ENCODE data around the gene TSPAN17.

Gene TSPAN17

DNA sequence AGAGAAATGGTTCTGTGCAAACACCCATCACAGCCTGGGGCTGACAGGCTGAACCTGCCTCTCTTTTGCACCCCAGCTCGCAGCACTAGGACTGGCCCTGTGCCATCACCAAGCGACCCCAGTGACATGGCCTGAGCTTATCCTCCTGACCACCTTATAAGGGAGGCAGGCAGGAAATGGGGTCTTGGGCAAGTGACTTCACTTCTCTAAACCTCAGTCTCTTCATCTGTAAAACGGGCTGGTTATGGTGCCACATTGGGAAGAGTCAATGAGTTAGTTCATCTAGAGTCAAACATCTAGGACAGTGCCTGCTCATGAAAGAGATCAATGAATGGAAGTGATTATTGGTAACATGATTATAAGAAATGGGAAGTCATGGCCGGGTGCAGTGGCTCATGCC is 23.1 kb upstream of the TSPAN17 start:
- DNase-seq, result no peak

DNA sequence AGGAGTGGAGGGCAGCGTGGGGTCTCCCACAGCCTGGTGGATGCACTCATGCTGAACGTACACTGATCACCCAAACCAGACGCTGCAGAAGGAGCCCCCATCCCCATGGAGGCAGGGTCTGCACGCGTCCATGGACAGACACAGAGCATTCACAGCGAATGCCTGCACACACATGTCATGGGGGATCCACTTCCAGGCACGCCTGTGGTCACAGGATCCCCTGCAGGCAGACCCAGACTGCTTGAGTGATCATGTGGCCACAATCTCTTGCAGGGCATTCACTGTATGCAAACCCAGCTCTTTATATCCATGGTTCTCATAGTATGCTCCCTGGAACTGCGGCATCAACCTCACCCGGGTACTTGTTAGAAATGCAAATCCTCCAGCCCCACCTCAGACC is 22.3 kb upstream of the TSPAN17 start:
- no peak for DNase-seq

DNA sequence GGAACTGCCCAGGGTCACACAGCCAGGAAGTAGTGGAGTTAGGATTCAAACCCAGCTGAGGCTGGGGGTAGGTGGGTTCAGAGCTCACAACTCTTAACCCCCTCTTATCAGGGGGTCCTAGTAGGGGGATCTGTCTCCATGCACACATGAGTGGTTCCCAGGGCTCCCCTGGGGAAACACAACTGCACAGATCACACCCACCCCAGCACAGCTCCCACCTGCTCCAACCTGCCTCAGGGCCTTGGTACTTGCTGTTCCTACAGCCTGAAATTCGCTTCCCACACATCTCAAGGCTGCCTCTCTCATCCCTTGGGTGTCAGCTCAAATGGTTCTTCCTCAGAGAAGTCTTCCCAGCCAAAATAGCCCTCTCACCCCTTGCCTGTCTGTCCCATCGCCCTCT is 21.8 kb upstream of the TSPAN17 start:
- DNase-seq, result no peak

DNA sequence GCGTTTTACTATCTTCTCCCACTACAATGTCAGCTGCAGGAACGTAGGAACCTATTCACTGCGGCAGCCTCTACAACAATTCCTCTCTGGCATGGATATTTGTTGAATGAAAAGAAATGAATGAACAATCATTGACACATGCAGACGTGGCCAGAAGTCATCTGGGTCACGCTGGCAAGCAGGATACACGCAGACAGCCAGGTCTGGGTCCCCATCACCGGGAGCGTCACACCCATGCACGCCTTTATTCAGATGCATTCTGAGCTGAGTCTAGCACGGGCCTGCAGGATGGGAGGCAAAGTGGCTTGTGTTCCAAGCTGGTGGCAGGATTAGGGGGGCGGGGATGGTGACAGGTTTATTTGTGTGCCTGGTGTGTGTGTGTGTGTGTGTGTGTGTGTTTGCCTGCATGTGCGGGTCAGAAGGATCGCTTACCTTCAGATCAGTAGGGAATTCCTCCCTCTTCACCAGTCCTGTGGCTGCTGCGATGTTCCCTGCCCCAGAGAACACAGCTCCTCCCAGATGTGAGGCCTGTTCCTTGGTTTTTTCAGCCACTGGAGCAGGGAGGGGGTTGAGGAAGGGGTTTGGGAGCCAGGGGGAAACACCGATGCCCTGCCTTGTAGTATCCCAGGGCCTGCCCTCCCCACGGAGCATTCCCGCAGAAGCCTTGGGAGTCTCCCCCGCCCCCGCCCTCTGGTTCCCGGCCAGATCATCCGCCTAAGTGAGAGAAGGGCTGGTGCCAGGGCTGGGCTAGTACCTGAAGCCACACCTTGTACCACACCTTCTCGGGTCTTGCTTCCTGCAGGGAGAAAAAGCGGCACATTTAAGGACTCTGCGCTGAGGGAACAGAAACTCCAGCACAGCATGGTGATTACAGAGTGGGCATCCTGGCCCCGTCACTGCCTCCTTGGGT is 21.1 kb upstream of the TSPAN17 start:
- DNase-seq, result no peak

DNA sequence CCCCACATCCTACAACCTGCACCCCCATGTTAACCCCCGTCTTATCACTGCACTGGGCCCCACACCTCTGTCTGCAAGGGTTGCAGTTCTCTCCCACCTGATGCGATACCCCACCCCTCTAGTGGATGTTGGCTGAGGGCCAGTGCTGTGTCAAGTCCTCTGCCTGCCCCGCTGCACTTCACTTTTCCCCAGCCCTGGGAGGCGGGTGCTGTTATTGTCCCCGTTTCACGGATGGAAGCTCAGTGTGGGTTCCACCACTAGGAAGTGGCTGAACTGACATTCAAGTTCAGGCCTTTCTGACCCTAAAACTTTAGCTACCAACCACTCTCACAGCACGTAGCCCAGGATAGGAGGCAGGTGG is 20.4 kb upstream of the TSPAN17 start:
- no peak for DNase-seq

DNA sequence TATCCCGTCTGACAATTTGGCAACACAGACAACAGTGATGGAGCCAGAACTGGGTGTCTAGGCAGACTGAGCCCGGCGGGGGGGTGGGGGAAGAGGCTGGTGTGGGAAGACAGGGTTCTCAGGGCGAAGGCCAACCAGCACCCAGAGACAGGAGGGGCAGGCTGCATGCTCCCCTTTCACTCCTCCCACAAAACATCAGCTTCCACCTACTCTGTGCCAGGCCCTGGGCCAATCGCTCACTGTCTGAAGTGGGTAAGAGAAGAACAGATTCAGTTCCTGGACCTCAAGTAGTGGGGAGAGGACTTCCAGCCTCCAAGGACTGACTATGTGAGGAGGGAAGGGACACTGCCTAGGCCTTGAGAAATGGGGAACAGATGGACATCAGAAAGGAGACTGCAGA is 19.7 kb upstream of the TSPAN17 start:
- DNase-seq, result no peak

DNA sequence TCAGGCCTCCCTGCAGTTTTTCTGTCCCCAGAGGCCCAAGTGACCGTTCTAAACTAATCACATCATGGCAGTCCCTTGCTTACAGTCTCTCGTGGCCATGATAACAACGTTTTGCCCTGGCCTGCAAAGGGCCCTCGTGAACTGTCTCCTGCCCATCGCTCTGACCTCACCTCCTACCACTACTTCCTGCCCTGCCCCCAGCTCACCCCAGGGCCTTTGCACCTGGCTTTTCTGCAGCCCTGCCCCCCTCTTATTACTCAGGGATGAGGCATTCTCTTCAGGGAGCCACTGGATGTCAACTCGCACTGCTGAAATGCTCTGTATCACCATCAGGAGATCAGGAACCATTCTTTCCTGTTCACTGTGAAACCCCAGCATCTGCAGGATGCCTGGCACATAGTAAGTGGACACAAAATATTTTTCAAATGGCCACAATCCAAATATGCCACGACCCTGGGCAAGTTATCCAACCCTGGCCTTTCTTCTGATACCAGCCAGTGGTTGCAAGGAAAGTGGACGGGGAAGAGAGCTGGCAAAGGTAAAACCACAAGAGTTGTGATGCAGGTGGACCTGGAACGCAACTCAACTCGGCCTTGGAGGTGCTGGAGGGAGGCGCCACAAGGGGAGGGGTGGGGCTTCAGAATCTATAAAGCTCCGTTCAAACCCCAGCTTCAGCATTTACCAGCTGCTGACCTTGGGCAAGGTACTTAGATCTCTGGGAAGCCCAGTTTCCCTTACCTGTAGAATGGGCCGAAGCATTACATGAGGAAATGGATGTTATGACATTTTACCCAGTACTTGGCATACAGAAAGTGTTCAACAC is 18.7 kb upstream of the TSPAN17 start:
- no peak for DNase-seq

DNA sequence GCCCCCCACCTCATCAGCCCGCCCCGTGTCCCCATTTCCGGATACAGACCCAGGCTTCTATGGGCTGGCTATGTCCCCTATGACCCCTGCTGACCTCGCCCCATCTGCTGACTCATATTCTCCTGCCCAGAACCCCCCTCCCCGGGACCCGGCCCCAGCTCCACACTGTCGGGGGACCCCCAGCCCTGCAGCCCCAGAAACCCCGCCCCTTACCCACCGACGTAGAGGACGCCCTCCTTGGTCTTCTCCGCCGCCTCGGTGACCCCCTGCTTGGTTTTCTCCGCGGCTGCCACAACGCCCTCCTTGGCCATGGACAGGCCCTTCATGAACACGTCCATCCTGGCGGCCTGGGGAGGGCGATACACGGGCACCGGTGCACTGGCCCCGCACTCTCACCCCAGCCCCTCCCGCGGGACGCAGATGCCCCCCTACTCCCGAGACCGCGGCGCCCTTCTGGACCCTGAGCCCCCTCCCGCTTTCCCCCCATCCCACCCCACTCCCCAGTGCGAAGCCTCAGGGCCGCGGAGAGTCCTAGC is 17.9 kb upstream of the TSPAN17 start:
- no peak for DNase-seq

DNA sequence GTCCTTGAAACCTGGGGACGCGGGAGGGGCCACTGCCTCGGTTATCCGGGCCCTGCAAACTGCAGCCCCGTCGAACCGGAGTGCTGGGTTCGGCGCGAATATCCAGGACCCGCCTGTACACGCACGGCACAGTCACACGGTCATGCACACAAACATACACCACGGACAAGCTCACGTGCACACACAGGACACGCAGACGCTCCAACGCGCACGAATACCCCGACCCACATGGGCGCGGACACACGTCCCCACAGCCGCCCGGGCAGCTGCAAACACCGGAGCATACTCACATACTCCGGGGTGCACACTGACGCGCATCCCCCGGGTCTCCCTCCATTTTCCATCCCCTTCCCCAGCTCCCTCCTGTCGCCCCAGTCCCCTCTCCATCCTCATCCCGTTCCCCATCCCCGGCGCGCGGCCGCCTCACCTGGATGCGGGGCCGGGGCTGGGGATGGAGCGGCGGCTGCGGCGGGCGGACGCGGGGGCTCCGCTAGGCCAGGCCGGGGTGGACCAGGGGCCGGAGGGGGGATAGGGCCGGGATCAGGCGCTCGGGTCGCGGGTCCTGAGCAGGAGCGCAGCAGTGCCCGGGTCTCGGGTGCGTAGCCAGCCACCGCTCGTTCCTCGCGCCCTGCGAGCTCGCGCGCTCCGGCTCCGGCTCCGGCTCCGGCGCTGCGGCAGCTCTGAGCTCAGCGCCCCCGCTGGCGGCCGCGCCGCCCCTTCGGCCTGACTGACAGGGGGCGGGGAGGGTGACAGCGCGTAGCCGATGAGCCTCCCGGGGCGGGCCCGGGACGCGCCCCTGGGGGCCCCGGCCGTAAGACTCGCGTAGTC is 17.2 kb upstream of the TSPAN17 start, which contains the start of the genes EIF4E1B and SNCB:
Gene EIF4E1B, plus strand, starts transcription at position 823 of the 828 bp plus-strand sequence. CDS start 12,113 bp downstream, outside the sequence.
Gene SNCB, minus strand, starts transcription at position 682 of the 828 bp plus-strand sequence. CDS start 880 bp downstream, outside the sequence.
- no peak for DNase-seq

DNA sequence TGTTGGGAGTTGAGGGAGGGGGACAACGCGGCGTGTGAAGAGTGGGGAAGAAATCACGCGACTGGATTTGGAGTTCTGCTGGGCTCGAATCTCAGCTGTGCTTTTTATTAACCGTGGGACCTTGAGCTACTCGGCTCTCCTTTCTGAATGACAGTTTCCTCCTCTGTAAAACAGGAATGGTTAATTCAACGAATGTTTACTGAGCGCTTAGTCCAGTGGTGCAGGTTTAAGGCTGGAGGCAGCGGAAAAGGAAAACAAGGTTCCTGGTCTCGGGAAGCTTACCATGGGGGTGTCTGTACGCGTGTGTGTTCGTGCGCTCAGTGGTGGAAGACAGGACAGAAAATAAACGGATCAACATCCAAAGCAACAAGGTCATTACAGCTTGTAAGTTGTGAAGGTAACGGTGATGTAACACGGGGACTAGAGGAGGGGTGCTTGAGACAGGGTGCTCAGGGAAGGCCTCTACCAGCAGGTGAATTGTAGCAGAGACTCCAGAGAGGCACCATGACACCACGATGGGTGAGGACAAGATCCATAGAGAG is 16.5 kb upstream of the TSPAN17 start:
- no peak for DNase-seq

DNA sequence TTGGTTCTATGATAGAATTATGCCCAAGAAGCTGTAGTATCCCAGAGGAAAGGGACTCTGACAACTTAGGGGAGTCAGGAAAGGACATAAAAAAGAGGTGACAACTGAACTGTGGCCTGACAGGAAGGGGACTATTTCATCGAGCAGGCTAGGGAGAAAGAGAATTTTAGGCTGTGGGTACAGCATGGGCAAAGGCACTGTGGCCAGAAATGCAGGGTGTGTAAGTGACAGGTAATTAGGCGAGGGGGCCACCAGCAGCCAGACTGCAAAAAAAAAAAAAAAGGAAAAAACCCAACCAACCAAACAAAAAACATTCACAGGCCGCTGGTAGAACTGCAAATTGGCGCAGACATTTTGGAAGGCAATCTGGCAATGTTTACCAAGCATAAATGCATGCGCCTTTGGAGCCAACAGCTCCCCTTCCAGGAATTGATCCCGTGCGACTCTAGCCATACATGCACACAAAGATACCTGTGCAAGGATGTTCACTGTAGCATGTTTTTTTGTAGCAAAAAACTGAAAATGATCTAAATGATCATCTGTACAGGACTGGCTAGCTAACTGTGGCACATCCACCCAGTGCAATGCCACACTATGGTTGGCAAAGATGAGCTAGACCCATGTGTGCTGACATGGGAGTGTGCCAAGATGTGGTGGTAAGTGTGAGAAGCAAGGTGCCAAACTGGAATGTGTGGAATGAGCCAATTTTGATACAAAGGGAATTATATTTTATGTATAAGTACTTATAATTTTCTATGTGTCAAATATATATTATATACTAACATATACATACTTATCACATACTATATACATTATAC is 15.7 kb upstream of the TSPAN17 start:
- DNase-seq, result no peak

DNA sequence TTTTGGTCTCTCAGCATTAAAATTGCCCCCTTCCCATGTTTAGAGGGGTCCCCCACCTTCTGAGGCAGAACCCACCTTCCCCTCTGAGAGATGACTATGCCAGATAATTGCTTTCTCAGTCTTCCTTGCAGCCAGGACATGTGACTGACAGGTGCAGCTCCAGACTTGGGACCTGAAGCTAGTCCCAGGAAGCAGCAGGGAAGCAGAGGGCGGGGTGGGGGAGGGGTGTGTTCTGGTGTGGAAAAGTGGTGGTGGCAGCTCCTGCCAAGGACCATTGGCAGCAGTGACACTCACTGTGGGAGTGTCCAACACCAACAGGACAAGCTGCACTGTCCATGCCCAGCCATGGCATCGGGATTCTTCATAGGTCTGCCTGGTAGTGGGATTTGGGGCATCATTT is 14.5 kb upstream of the TSPAN17 start:
- DNase-seq, result no peak

DNA sequence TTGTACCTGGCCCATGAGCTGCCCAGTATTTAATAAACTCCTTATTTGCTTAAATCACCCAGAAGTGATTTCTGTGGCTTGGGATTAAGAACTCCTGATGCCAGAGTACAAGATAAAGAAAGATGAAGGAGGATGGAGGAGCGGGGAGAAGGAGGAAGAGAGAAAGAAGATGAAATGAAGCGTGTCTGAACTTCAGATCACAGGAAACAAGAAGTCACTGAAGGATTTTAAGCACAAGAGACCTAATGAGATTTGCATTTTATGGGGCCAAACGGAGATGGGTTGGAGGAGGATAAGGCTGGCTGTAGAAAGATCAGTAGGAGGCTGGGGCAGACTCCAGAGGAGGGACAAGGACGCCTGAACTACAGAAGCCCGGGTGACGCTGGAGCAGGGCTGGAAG is 13.7 kb upstream of the TSPAN17 start:
- DNase-seq, result no peak

DNA sequence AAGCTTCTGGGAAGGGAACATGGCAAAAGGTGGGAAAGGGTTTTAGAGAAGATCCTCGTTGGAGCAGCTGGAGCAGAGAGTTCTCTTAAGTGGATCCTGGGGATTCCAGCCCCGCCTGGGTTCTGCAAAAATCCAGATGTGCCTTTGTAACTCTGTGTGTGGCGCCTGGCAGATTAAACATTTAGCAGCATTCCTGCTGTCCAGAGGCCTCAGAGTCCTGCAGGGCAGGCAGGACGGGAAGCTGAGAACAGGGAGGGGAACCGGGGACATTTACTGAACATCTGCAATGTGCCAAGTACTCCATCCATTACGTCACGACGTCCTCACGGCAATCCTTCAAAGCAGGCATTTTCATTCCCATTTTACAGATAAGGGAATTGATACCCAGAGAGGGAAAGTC is 10.9 kb upstream of the TSPAN17 start:
- DNase-seq, result no peak

DNA sequence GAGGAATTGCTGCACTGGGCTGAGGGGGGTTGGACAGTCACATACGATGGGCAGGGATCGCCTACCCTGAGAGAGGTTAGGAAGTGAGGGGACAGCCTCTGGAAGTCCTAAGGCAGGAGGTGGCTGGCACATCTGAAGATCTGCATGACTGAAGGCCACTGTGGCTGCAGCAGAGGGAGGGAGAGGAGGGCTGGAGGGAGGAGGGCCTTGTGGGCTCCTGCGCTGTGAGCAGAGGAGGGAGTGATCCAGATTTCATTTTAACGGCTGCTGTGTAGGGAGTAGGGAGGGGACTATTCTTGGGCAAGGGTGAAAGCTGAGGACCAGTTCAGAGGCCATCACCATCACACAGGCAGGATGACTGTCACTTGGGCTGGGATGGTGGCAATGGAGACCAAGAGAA is 9.7 kb upstream of the TSPAN17 start:
- DNase-seq, result no peak

DNA sequence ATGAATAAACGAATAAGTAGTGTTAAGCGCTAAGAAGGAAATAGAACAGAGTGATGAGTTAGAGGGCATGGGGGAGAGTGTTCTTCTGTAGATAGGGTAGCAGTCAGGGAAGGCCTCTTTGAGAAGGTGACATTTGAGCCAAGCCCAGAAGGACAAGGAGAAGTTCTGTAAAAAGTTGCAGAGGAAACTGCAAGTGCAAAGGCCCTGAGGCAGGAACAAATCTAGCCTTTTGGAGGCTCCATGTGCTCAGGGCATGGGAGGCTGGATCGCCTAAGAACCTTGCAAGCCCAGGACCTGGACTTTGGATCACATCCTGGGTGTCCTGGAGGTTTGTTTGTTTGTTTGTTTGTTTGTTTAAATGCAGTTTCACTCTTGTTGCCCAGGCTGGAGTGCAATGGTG is 8.8 kb upstream of the TSPAN17 start:
- no peak for DNase-seq

DNA sequence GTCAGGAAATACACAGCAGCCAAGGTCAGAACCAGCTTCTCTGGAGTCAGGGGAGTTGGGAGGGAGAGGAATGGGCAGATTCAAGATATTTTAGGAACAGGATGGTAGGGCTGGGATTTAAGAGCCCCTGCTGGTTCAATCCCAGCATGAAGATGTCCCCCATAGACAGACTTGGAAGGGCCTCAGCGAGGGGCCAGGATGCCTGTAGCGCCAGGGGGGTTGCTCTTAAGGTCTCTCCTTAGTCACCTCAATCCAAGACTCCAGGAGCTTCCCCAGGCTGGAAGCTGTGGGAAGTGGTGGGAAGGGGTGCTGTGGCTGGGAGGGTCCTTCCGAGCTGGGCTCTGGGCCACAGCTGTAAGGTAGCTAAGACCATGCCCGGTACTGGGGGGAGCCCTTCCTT is 8.1 kb upstream of the TSPAN17 start:
- no peak for DNase-seq

DNA sequence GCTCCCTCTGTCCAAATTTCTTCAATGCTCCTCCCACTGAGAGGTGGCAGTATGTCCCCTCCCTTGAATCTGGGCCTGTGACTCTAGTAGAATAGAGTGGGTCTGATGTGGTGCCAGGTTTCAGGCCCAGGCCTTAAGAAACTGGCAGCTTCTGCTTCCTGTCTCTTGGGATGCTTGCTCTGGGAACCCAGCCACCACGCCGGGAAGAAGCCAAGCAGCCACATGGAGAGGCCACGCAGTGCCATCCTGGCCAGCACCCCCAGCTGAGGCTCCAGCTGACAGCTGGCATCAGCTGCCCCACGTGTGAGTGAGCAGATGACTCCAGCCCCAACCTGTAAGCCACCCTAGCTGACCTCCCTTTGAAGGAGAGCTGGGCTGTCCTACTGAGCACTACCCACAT is 7.3 kb upstream of the TSPAN17 start:
- no peak for DNase-seq

DNA sequence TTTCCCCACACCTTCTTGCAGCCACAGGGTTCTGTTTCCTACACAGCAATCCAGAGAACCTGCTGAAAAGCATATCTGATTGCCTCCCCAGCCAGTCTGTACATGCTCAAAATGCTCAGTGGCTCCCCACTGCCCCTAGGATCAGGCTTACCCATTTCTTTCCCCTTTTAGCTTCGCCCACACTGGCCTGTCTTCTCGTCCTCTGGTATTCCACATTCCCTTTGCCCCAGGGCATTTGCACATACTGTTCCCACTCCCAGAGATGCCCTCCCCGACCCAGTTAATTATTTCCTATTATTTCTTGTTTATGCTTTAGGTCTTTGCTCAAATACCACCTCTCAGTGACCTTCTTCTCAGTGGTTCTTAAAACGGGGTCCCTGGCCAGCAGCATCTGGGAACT is 6.7 kb upstream of the TSPAN17 start:
- DNase-seq, result no peak

DNA sequence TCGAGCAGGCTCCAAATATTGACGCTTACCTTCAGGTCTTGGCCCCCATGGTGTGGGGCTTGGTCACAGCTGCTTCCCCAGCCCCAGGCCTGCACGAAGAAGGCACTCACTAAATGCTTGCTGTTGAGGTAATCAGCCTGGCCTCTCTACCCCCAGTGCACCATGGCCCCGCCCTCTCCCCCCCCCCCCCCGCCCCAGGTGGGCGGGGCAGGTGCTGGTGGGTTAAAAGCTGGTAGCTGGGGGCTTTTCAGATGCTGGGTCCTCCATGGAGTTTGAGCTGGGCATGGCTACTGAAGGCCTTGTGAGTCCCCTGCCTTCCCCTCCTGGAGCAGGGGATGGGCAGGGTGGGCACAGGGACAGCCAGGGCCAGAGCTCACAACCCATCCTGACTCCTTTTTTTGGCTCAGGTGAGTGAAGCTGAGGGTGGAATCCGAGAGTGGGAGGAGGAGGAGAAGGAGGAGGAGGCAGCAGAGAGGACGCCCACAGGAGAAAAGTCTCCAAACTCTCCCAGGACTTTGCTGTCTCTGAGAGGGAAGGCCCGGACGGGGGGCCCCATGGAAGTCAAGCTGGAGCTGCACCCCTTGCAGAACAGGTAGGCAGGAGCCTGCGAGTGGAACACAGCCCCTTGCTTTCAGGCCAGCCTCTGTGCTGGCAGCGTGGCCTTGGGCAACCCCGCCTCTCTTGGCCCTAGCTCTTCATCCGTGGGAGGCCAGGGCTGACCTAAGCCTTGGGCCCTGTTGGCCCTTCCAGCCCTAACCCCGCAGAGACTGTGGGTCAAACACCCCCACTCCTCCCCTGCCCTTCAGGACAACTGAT is 4.4 kb upstream of the TSPAN17 start:
- no peak for DNase-seq
